Measurements from ENCODE around the gene RCE1.

DNA sequence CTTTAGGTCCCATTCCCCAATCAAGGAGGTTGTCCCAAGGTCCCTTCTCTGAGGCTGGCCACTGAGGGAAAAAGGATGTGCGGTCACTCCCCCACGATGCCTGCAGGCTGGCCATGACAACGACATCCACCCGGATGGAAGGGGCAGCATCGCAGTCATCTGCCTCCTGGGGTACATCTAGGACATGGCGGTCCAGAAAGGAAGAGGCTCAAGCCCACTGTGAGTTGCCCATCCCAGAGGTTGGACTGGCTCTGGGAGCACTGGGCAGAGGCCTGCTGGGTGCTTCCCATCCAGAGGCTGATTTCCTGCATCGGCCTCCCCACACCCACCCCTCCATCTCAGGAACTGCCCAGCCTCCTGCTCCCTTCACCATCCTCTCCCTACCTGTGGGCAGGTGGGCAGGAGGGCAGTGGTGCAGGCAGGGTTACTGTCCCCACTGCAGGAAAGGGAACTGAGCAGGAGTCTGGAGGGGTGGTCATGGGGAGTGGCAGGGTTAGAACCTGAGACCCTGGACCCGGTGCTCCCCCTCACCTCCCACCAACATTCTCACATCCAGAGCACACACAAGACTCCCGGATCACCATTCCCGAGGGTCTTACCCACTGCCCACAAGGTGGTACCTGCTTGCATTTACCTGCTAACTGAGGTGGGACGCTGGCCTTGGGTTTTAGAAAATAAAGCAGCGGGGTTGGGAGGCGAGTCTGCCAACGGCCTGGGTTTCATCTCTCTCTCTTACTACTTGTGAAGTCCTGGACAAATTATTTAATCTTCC is 4.4 kb downstream of the RCE1 start:
- TF ChIP-seq, protein P1, sequence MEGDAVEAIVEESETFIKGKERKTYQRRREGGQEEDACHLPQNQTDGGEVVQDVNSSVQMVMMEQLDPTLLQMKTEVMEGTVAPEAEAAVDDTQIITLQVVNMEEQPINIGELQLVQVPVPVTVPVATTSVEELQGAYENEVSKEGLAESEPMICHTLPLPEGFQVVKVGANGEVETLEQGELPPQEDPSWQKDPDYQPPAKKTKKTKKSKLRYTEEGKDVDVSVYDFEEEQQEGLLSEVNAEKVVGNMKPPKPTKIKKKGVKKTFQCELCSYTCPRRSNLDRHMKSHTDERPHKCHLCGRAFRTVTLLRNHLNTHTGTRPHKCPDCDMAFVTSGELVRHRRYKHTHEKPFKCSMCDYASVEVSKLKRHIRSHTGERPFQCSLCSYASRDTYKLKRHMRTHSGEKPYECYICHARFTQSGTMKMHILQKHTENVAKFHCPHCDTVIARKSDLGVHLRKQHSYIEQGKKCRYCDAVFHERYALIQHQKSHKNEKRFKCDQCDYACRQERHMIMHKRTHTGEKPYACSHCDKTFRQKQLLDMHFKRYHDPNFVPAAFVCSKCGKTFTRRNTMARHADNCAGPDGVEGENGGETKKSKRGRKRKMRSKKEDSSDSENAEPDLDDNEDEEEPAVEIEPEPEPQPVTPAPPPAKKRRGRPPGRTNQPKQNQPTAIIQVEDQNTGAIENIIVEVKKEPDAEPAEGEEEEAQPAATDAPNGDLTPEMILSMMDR (conservative IDR thresholded peaks at IDR 0.05 in 1 of 2, IDR thresholded peaks at IDR 0.05 in 1 of 2; ENCODE audit: low read depth in 1 of 2, low read length in 2 of 2): no peak
- TF ChIP-seq EZH2 (IDR thresholded peaks at IDR 0.05; ENCODE audit: low read length, missing control alignments): no peak

Data from fibroblast of lung (primary cell).